Fibroblast of pulmonary artery (primary cell): Measurements from ENCODE around the gene ST6GALNAC2.
A peak's percentile ranks its signal among the peaks of the same experiment; 100 is the strongest.
"Not testable (repeated sequence)": the region's sequence is repeated elsewhere in the genome, so short reads cannot be mapped to it uniquely, and the experiment has no call there.

Experiments
- DNase-seq: peaks from one replicate; pipeline ENCODE4 v3.0.0-alpha.2; 2010; ENCODE audit warnings: low read depth
- H3K4me3 ChIP-seq: replicated peaks from 2 replicates; pipeline ENCODE4 v1.5.1; 2011; ENCODE audit warnings: low read depth, mild to moderate bottlenecking, control low read depth, low read length, moderate library complexity
- TF ChIP-seq, protein P1 (sequence below): IDR thresholded peaks from 2 replicates; pipeline ENCODE4 v1.5.1; 2011; ENCODE audit warnings: mild to moderate bottlenecking, control low read depth, low read length, inconsistent platforms; ENCODE audit errors: missing control alignments

ST6GALNAC2 gene

DNA sequence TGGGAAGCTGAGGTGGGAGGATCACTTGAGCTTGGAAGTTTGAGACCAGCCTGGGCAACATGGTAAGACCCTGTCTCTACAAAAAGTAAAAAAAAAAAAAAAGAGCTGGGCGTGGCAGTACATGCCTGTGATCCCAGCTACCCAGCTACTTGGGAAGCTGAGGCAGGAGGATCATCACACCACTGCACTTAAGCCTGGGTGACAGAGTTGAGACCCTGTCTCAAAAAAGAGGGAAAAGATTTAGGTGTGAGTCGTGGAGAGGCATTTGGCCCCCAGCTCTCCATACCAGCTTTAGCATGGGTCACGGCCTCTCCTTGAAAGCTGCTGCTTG is 19.1 kb downstream of the ST6GALNAC2 start:
- TF ChIP-seq, protein P1, sequence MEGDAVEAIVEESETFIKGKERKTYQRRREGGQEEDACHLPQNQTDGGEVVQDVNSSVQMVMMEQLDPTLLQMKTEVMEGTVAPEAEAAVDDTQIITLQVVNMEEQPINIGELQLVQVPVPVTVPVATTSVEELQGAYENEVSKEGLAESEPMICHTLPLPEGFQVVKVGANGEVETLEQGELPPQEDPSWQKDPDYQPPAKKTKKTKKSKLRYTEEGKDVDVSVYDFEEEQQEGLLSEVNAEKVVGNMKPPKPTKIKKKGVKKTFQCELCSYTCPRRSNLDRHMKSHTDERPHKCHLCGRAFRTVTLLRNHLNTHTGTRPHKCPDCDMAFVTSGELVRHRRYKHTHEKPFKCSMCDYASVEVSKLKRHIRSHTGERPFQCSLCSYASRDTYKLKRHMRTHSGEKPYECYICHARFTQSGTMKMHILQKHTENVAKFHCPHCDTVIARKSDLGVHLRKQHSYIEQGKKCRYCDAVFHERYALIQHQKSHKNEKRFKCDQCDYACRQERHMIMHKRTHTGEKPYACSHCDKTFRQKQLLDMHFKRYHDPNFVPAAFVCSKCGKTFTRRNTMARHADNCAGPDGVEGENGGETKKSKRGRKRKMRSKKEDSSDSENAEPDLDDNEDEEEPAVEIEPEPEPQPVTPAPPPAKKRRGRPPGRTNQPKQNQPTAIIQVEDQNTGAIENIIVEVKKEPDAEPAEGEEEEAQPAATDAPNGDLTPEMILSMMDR, result no peak
- DNase-seq, result no peak
- no peak overlapping the region for H3K4me3 ChIP-seq

DNA sequence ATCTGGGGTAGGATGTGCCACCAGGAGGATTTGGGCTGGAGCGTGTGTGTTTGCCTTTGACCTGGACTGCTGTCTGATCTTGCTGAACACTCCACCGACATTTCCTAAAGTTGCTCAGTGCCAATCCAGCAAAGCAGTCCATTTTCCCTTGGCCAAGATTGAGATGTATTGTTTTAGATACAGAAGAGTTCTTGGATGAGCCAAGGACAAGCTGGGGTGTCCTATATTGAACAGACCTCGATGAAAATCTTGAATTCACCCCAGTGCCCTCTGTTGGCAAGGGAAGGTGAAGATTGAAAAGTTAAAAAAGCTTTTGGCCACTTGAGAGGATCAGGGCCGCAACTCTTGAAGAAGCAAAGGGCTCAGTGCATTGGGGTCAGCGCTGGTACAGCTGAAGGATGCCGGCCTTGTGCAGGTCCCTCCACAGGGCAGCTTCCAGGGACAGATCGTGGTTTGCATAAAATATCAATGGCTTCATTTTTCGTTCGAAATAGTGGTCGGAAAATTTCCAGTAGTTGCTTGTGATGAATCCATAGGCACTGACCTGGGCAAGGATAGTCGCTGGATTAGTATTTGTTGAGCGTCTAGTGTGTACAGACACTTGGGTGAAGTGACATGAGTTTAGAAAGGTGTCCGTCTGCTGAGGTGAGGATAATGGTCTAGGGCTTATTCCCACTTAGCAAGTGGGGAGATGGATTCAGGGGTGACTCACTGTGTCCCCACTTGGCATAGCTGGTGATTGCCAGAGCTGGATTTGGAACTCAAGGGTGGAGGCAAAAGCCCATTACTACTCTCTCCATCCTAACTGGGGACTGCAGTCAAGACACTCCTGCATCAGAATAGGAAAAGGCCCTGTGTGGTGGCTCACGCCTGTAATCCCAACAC is 19.7 kb downstream of the ST6GALNAC2 start:
- DNase-seq, result no peak
- TF ChIP-seq, protein P1, result no peak
- H3K4me3 ChIP-seq, result no peak overlapping the region

DNA sequence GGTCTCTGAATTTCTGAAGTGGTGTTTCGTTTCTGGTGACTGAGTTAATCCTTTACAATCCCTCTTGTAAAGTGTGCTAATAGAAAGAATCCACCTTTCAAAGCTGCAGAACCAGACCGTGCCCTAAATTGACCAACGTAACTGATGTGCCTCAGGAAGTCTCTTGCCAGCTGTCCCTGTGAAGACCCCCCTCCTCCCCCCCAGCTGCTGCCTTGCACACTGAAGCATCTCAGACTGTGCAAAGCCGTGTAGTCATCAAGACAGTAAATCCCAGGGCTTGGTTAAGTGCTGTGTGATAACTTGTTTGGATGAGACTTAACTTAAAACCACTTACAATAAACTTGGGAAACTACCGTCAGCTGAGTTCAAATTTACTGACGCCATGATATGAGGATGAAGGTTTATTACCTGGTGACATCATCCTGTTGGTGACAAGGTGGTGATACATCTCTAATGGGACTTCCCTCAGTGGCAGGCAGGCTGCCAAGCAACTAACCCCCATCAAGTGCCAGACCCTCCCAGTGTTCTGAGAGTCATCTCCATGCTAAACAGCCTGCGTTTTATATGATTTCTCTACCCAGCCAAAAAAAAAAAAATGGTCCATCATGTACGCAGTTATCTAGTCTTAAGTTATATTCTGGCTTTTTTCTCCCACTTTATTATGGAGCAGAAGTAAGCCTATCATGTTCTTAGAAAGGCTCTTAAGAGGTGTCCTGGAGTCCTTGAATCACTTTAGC is 20.5 kb downstream of the ST6GALNAC2 start:
- not testable (repeated sequence) for DNase-seq

DNA sequence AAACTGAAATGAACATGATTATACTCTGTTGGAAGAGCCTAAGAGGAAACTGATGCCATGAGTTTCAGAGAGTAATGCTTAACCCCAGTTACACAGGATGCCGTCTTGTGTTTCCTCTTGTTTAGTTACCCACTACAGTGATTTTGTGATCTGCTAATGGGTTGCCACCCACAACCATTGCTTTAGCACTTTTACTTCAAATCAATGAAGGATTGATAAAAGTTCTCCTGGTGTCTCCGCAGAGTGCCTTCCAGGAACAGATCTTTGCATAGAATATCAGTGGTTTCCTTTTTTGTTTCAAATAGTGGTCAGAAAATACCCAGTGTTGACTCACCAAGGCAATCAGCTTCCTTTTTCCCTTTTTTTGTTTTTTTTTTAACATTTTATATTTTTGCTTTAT is 22.3 kb downstream of the ST6GALNAC2 start:
- not testable (repeated sequence) for DNase-seq, H3K4me3 ChIP-seq

More for the DNA sequence above, 20.5 kb downstream of the ST6GALNAC2 start:
- not testable (repeated sequence) for H3K4me3 ChIP-seq

DNA sequence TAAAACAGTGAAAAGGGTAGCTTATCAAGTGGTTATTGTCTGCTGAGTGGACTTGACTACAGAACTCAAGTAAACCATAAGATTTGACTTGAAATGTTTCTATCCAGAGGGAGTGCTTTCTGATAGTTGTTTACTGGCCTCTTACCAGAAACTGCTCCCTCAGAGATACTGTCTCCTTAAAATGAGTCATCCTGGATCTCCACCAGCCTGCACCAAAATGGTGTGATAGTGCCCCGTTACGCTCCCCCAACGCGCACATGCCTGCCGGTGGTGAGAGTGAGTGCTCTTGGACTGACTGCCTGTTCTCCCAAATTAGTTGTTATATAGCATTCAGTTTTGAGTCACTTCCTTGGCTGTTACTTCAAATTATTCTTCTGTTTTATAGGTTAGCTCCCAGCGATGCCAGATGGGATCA is 22.9 kb downstream of the ST6GALNAC2 start:
- DNase-seq, result peak; percentile 87
- H3K4me3 ChIP-seq, result no peak overlapping the region
- TF ChIP-seq, protein P1, result no peak

DNA sequence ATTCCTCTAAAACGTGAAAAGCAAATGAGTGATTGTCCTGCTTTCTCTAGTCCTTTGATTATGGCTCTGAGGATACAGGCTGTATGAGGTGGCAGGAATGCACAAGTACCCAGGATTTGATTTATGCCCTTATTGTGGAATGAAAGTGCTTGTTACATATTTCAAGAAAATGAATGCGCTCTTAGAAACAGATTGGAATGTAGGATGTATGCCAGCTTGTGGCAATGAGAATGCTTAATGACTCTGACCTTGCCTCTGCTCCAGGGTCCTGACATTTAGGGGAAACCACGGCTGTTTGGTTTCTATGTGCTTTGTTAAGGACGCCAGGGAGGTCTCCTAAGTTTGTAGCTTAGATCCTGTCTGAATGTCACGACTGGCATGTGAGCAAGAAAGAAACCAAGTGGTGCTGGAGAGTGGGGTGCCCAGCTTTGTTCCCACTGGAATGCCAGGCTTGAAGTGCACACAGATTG is 23.8 kb downstream of the ST6GALNAC2 start:
- peak; percentile 45 for DNase-seq
- TF ChIP-seq, protein P1, result no peak
- peak overlapping the region; percentile 5 for H3K4me3 ChIP-seq

DNA sequence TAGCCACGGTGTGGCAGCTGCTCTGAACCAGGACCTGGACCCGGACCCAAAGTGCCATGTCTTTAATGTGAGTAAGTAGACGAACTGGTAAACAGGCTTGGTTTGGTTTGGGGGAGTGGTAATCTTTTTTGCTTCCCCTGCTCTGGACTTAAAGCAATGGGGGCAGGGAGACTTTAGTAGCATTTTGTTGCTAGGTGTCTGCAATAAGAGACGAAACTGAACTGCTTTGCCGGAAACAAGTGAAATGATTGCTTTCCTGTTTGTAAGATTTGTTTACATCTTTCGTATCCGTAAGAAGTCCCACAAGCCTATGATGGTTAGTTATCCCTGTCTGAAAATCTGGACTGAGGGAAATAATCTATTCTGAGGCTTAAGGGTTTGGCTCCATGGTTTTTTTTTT is 24.3 kb downstream of the ST6GALNAC2 start:
- H3K4me3 ChIP-seq, result no peak overlapping the region
- no peak for DNase-seq
- TF ChIP-seq, protein P1, result no peak

DNA sequence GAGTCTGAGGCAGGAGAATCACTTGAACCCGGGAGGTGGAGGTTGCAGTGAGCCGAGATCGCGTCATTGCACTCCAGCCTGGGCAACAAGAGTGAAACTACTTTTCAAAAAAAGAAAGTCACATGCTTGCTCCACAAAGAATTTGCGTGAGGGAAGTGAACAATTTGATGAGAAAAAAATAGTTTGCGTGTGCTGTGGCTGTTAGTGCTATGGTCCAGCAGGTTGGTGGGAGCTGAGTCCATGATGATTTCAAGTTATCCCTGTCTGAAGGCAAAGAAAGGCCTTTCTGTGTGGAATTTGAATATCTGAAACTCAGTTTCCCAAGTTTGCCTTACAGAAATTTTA is 24.8 kb downstream of the ST6GALNAC2 start:
- TF ChIP-seq, protein P1, result no peak
- H3K4me3 ChIP-seq, result no peak overlapping the region
- no peak for DNase-seq
